Measurements from ENCODE around the gene FOXE3. TPM values are rescaled to one million over a fixed set of nuclear protein-coding genes. Genes with fewer than 3 reads are reported as not detected.

The FOXE3 gene
- total and polyA plus RNA-seq, 9 of the 15 experiments (the other 6 are each of a cell fraction or from before 2014, with no cell fraction given) = not detected

GRCh38 chr1:47367651-47368050, 48.4 kb upstream of the FOXE3 start:
- peaks cover 46% of the 10 kb centered on the region for H3K36me3 ChIP-seq (ENCODE audit: control insufficient read depth, insufficient read depth, low read length)
- ChIA-PET CTCF (ENCODE audit: low intra/inter-chr PET ratio) (no interaction called here), POLR2A (interaction anchor here (0.8 to 1.4 kb wide), 2 partner anchors 15 to 21 kb away, joined by 4 to 5 read pairs; no protein-coding TSS in a partner anchor)
- H3K9me1 ChIP-seq (ENCODE audit: control insufficient read depth, insufficient read depth, low read length) = no peaks in the 10 kb centered on the region
- no TSS peak for BruUV-seq (replicated peaks)
- H2AFZ ChIP-seq (ENCODE audit: low read depth, low read length) = no peak overlapping the region
- H3K9me3 ChIP-seq (replicated peaks; ENCODE audit: control insufficient read depth, insufficient read depth, low read depth, low read length) = no peaks in the 10 kb centered on the region
- FAIRE-seq (no peak), DNase-seq (ENCODE audit: extremely low read depth in 1 of 4, low spot score in 3 of 4) (no peak), ATAC-seq (no peak)
- in situ Hi-C loops (cut with MboI) = no loop called here
- no peak overlapping the region for H3K4me3 ChIP-seq
- H3K9ac ChIP-seq (ENCODE audit: insufficient read depth in 1 of 2, low read depth in 2 of 2, low read length in 2 of 2) = no peak overlapping the region
- no peak overlapping the region; the same call in 2 of the 3 replicates for H3K27ac ChIP-seq (ENCODE audit: extremely low read depth, low read depth, low read length)
- WGBS (ENCODE audit: insufficient coverage, low coverage, missing lambda C conversion rate) = 93% methylated on average over 7 of the region's 7 CpGs
- no peaks in the 10 kb centered on the region for H3K4me1 ChIP-seq (replicated peaks in 1 of 2; ENCODE audit: control insufficient read depth in 2 of 2, insufficient read depth in 2 of 2, low read length in 2 of 2)
- peaks cover 38% of the 10 kb centered on the region for H3K79me2 ChIP-seq (ENCODE audit: control insufficient read depth, insufficient read depth, low read length)
- intact Hi-C loops (cut with micrococcal nuclease) = no loop called here
- no peak overlapping the region for H3K4me2 ChIP-seq (ENCODE audit: insufficient read depth, low read length)
- no peaks in the 10 kb centered on the region for H3K27me3 ChIP-seq (ENCODE audit: control insufficient read depth in 2 of 2, insufficient read depth in 2 of 2, low read length in 2 of 2)
- H4K20me1 ChIP-seq (replicated peaks; ENCODE audit: control insufficient read depth, insufficient read depth, low read length) = 0 out of 2 replicates have a peak, but pooled peaks cover 4% of the 10 kb centered on the region
- no peak for TF ChIP-seq PRDM10 (IDR thresholded peaks at IDR 0.05; ENCODE audit: partially characterized antibody)
- TF ChIP-seq ARHGAP35 (IDR thresholded peaks at IDR 0.05; ENCODE audit: partially characterized antibody) = no peak
- TF ChIP-seq KLF13 (tag; IDR thresholded peaks at IDR 0.05; ENCODE audit: borderline replicate concordance, low read depth) = no peak
- TF ChIP-seq TAF15 (IDR thresholded peaks at IDR 0.05; ENCODE audit: low read depth, low read length) = no peak
- TF ChIP-seq YY1 (IDR thresholded peaks at IDR 0.05; ENCODE audit: borderline replicate concordance in 1 of 3, control insufficient read depth in 1 of 3, extremely low read depth in 1 of 3, insufficient read depth in 3 of 3, insufficient read length in 1 of 3, insufficient replicate concordance in 2 of 3, low read depth in 1 of 3, low read length in 2 of 3) = no peak
- TF ChIP-seq TEAD1 (CRISPR knock-in tag; IDR thresholded peaks at IDR 0.05) = no peak
- no peak for TF ChIP-seq ZNF668 (CRISPR knock-in tag; IDR thresholded peaks at IDR 0.05)
- no peak for TF ChIP-seq ZNF354B (CRISPR knock-in tag; IDR thresholded peaks at IDR 0.05)
- TF ChIP-seq CCAR2 (IDR thresholded peaks at IDR 0.05; ENCODE audit: low read depth, low read length) = no peak
- no peak for TF ChIP-seq U2AF1 (optimal IDR thresholded peaks at IDR 0.05; ENCODE audit: low read depth, low read length)
- TF ChIP-seq ZNF398 (CRISPR knock-in tag; IDR thresholded peaks at IDR 0.05) = no peak
- no peak for TF ChIP-seq FOXA1 (IDR thresholded peaks at IDR 0.05; ENCODE audit: borderline replicate concordance)
- TF ChIP-seq JUNB (CRISPR knock-in tag; conservative IDR thresholded peaks at IDR 0.05) = no peak
- TF ChIP-seq MCM7 (IDR thresholded peaks at IDR 0.05) = no peak
- TF ChIP-seq BRF2 (IDR thresholded peaks at IDR 0.05; ENCODE audit: borderline replicate concordance, insufficient read depth, insufficient read length) = no peak
- no peak for TF ChIP-seq PCBP2 (IDR thresholded peaks at IDR 0.05; ENCODE audit: low read depth, low read length, poor library complexity, severe bottlenecking)

All from K562 (cell line).